Endothelial cell of umbilical vein (primary cell): ENCODE results near the gene ZBED4. TPM values are rescaled to one million over a fixed set of nuclear protein-coding genes. Genes with fewer than 3 reads are reported as not detected.

ENCODE experiments used
- BruUV-seq: library from RNA; stranded (reverse); fragments of 400-500 nt; replicated peaks from 2 replicates; lab custom pipeline; 2021; lab: Mats Ljungman, UMichigan
- CTCF ChIA-PET: fragments of 300-600, 350-600 bp; sonication (Branson Sonifier 250); formaldehyde crosslinking; loops from one replicate; lab custom pipeline; 2021; ENCODE audit warnings: antibody characterized with exemption, inconsistent platforms; lab: Charles Lee
- POLR2A ChIA-PET: fragments of 300-600, 350-600 bp; sonication (Branson Sonifier 250); formaldehyde crosslinking; loops from one replicate; lab custom pipeline; 2021; ENCODE audit warnings: antibody characterized with exemption, inconsistent platforms; lab: Charles Lee
- DNase-seq: peaks from one replicate; pipeline ENCODE4 v3.0.0-alpha.2; 2011; ENCODE audit warnings: low read depth, low spot score
- FAIRE-seq: peaks from 2 replicates; lab custom pipeline; 2011; peaks lifted over from hg19 to GRCh38; lab: Jason Lieb, UNC
- H2AFZ ChIP-seq: 2 replicates; pipeline ENCODE4 v1.6.0; 2012; ENCODE audit warnings: low read depth, low read length, control low read depth, inconsistent platforms
- H3K27ac ChIP-seq: 2 replicates; pipeline ENCODE4 v1.5.1; 2011; ENCODE audit warnings: low read depth, mild to moderate bottlenecking, control low read depth, low read length, moderate library complexity; ENCODE audit not compliant: insufficient read depth
- H3K27me3 ChIP-seq, 2 experiments: 2 replicates each; pipeline versions ENCODE4 v1.6.0 to v1.6.1; 2011; ENCODE audit warnings: low read length in 2 of 2, mixed read lengths in 1 of 2; ENCODE audit not compliant: control insufficient read depth in 2 of 2, insufficient read depth in 2 of 2
- H3K36me3 ChIP-seq, 2 experiments: 2 replicates in 1 of 2; 3 replicates in 1 of 2; pipeline ENCODE4 v1.5.1; 2011; ENCODE audit warnings: low read length in 2 of 2, mild to moderate bottlenecking in 1 of 2, moderate library complexity in 1 of 2; ENCODE audit not compliant: control insufficient read depth in 2 of 2, insufficient read depth in 2 of 2; ENCODE audit errors: extremely low read depth in 1 of 2
- H3K4me1 ChIP-seq: 3 replicates; pipeline ENCODE4 v1.5.1; 2011; ENCODE audit warnings: mild to moderate bottlenecking, low read length; ENCODE audit not compliant: control insufficient read depth, insufficient read depth; ENCODE audit errors: extremely low read depth
- H3K4me2 ChIP-seq: 2 replicates; pipeline ENCODE4 v1.6.1; 2011; ENCODE audit warnings: low read length, control low read depth, mixed read lengths; ENCODE audit not compliant: insufficient read depth
- H3K4me3 ChIP-seq, 3 experiments: fragments of 200-600 bp in 1 of 3; sonication (generic), shearing (Covaris generic) in 1 of 3; replicated peaks in 1 of 3; 2 replicates each; pipeline ENCODE4 v1.5.1; 2011 to 2016; ENCODE audit warnings: control low read depth in 3 of 3, low read length in 3 of 3, mild to moderate bottlenecking in 2 of 3, inconsistent platforms in 1 of 3, low read depth in 1 of 3, moderate library complexity in 1 of 3; ENCODE audit not compliant: insufficient read depth in 1 of 3
- H3K79me2 ChIP-seq: 2 replicates; pipeline ENCODE4 v1.6.0; 2012; ENCODE audit warnings: low read length, inconsistent platforms; ENCODE audit not compliant: control insufficient read depth, insufficient read depth
- H3K9ac ChIP-seq: replicated peaks from 2 replicates; pipeline ENCODE3; 2011; ENCODE audit warnings: low read length, control low read depth; ENCODE audit not compliant: insufficient read depth; ENCODE audit errors: extremely low read depth
- H3K9me1 ChIP-seq: replicated peaks from 3 replicates; pipeline ENCODE4 v1.6.0; 2011; ENCODE audit warnings: mild to moderate bottlenecking, low read length; ENCODE audit not compliant: control insufficient read depth, insufficient read depth; ENCODE audit errors: extremely low read depth
- H3K9me3 ChIP-seq: replicated peaks from 2 replicates; pipeline ENCODE4 v1.5.1; 2012; ENCODE audit warnings: low read length, inconsistent platforms; ENCODE audit not compliant: control insufficient read depth, insufficient read depth
- H4K20me1 ChIP-seq: replicated peaks from 2 replicates; pipeline ENCODE3; 2011; ENCODE audit warnings: mild to moderate bottlenecking, low read length; ENCODE audit not compliant: control insufficient read depth, insufficient read depth; ENCODE audit errors: extremely low read depth
- EZH2 ChIP-seq: IDR thresholded peaks from 2 replicates; pipeline ENCODE4 v1.6.1; 2012; ENCODE audit warnings: borderline replicate concordance, low read depth, mild to moderate bottlenecking, moderate library complexity, low read length, inconsistent platforms; ENCODE audit not compliant: severe bottlenecking
- FOS ChIP-seq: IDR thresholded peaks from 2 replicates; pipeline ENCODE4 v1.6.1; 2011; ENCODE audit warnings: mild to moderate bottlenecking, low read length, moderate library complexity, borderline replicate concordance; ENCODE audit not compliant: insufficient read depth
- GATA2 ChIP-seq: IDR thresholded peaks from 2 replicates; pipeline ENCODE4 v1.7.0; 2011; ENCODE audit warnings: low read depth, mild to moderate bottlenecking, moderate library complexity, mixed read lengths, low read length; ENCODE audit not compliant: insufficient read length, insufficient read depth
- JUN ChIP-seq: IDR thresholded peaks from 2 replicates; pipeline ENCODE4 v1.6.1; 2011; ENCODE audit warnings: borderline replicate concordance, low read depth; ENCODE audit not compliant: insufficient read length, insufficient read depth
- MYC ChIP-seq: IDR thresholded peaks from one replicate; pipeline ENCODE4 v1.6.1; 2011; ENCODE audit warnings: mild to moderate bottlenecking, low read depth, low read length
- POLR2A ChIP-seq: IDR thresholded peaks from 2 replicates; pipeline ENCODE4 v1.6.1; 2012; ENCODE audit warnings: low read depth, mild to moderate bottlenecking, control low read depth, low read length
- POLR2AphosphoS5 ChIP-seq: IDR thresholded peaks from 2 replicates; pipeline ENCODE4 v1.6.1; 2012; ENCODE audit warnings: low read depth, mild to moderate bottlenecking, control low read depth, low read length, moderate library complexity; ENCODE audit not compliant: insufficient read depth
- dilution Hi-C: fragments of 300-500 bp; cut with MboI; formaldehyde crosslinking; loops from one replicate; pipeline ENCODE4 v1.15.0; 2019; ENCODE audit warnings: low sequenced_read_pairs; ENCODE audit not compliant: extremely low pct_ligation_motif_present
- intact Hi-C: fragments of 100-400 bp; cut with micrococcal nuclease; formaldehyde crosslinking; loops from one replicate; pipeline ENCODE4 v1.10.0; 2022
- polyA plus RNA-seq, 4 experiments: library from polyadenylated mRNA; depleted of rRNA in 3 of 4; stranded (reverse) in 3 of 4; unstranded in 1 of 4; fragments of >200 nt; gene quantifications; 2 replicates each; pipeline versions ENCODE4 v1.2.1 to v1.2.3, GENCODE V29; 2011 to 2012; ENCODE audit warnings: missing spikeins in 1 of 4
- total RNA-seq: library from RNA; stranded (reverse); gene quantifications from 2 replicates; pipeline ENCODE4 v1.2.3, GENCODE V29; 2021
- TF ChIP-seq, protein P1 (sequence below), 2 donors: IDR thresholded peaks; 1 replicate in 1 of 2; 2 replicates in 1 of 2; pipeline ENCODE4 v1.5.1; 2011; ENCODE audit warnings: low read length in 2 of 2, mild to moderate bottlenecking in 2 of 2, moderate library complexity in 2 of 2, control low read depth in 1 of 2, inconsistent platforms in 1 of 2, low read depth in 1 of 2; ENCODE audit not compliant: insufficient read depth in 1 of 2; ENCODE audit errors: extremely low read depth in 1 of 2
- TF ChIP-seq, protein P2 (sequence below): IDR thresholded peaks from 2 replicates; pipeline ENCODE4 v1.6.1; 2011; ENCODE audit not compliant: insufficient read depth, insufficient read length

ZBED4 gene
- total and polyA plus RNA-seq, 2 donors (not counting 3 experiments of a cell fraction or from before 2014, with no cell fraction given), result 8.6 to 18.2 TPM

DNA sequence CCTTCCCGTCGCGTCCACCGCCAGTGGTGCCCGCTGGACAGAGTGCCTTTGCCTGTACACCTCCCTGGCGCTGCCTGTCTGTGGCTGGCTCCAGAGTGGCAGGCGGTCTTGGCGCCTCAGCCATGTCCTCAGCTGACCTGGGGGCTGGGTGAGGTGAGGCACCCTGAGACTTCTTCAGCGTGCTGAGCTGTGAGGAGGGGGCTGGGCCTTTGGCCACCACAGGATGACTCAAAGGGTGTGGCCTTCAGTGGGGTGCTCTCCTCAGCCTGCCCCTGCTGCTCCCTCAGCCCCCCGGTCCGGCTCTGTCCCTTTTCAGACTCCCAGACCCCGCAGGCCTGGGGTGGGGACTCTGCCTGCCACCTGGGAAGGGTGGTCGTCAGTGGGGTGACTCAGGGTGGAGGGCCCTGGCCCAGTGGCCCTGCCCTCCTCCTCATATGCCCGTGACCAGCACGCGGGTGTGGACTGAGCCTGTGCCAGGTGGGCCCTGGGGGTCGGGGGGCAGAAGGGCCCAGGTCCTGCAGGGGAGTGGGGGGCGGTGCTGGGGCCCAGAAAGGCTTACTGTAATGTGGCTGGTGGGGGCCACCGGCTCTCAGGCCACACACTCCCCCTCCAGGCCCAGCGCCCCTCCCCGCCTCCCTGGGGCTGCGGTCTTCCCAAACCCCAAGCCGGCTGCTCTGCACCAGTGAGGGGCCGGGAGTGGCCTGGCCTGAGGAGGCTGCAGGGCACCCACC is 80.7 kb downstream of the ZBED4 start:
- no TSS peak for BruUV-seq
- no peak for DNase-seq
- no peaks in the 10 kb centered on the region for H3K9me1 ChIP-seq
- dilution Hi-C loops, result no loop called here
- H3K9me3 ChIP-seq, result no peaks in the 10 kb centered on the region
- H4K20me1 ChIP-seq, result no peaks in the 10 kb centered on the region
- no peak overlapping the region for H2AFZ ChIP-seq
- no peaks in the 10 kb centered on the region for H3K27me3 ChIP-seq
- no peaks in the 10 kb centered on the region for H3K36me3 ChIP-seq
- intact Hi-C loops, result no loop called here
- H3K4me3 ChIP-seq, result peak overlapping the region in 1 of 3 experiments; percentile 33
- no peak for TF ChIP-seq EZH2
- TF ChIP-seq POLR2A, result no peak
- TF ChIP-seq, protein P1, sequence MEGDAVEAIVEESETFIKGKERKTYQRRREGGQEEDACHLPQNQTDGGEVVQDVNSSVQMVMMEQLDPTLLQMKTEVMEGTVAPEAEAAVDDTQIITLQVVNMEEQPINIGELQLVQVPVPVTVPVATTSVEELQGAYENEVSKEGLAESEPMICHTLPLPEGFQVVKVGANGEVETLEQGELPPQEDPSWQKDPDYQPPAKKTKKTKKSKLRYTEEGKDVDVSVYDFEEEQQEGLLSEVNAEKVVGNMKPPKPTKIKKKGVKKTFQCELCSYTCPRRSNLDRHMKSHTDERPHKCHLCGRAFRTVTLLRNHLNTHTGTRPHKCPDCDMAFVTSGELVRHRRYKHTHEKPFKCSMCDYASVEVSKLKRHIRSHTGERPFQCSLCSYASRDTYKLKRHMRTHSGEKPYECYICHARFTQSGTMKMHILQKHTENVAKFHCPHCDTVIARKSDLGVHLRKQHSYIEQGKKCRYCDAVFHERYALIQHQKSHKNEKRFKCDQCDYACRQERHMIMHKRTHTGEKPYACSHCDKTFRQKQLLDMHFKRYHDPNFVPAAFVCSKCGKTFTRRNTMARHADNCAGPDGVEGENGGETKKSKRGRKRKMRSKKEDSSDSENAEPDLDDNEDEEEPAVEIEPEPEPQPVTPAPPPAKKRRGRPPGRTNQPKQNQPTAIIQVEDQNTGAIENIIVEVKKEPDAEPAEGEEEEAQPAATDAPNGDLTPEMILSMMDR (IDR thresholded peaks at IDR 0.05; ENCODE audit: extremely low read depth in 1 of 2, insufficient read depth in 1 of 2, low read depth in 1 of 2, low read length in 2 of 2), result no peak
- TF ChIP-seq FOS, result no peak
- no peak for TF ChIP-seq MYC
- no peak for TF ChIP-seq JUN
- TF ChIP-seq, protein P2, sequence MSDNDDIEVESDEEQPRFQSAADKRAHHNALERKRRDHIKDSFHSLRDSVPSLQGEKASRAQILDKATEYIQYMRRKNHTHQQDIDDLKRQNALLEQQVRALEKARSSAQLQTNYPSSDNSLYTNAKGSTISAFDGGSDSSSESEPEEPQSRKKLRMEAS, result no peak
- TF ChIP-seq POLR2AphosphoS5, result no peak
- TF ChIP-seq GATA2, result no peak
- ChIA-PET CTCF (interaction anchor here (2.5 kb wide), 1 partner anchor 96 kb away, joined by 26 read pairs; no protein-coding TSS in a partner anchor), POLR2A (interaction anchor here (1.4 kb wide), 1 partner anchor 28 kb away, joined by 3 read pairs; no protein-coding TSS in a partner anchor)
- peak overlapping the region; percentile 78 for H3K27ac ChIP-seq
- peaks cover 68% of the 10 kb centered on the region for H3K4me1 ChIP-seq
- no peaks in the 10 kb centered on the region for H3K79me2 ChIP-seq
- H3K4me2 ChIP-seq, result peak overlapping the region; percentile 47
- no peak for FAIRE-seq
- H3K9ac ChIP-seq, result peak overlapping the region; percentile 45
